GM19372 (cell line): ENCODE results near the gene MINPP1.
"Not testable (repeated sequence)": the region's sequence is repeated elsewhere in the genome, so short reads cannot be mapped to it uniquely, and the experiment has no call there.

Experiments used
- ATAC-seq: cut with Tn5 transposase; IDR thresholded peaks from one replicate; pipeline ENCODE4 v1.9.1; 2021; ENCODE audit warnings: mild to moderate bottlenecking, low read depth, moderate library complexity; ENCODE audit not compliant: unreplicated experiment

Gene MINPP1

DNA sequence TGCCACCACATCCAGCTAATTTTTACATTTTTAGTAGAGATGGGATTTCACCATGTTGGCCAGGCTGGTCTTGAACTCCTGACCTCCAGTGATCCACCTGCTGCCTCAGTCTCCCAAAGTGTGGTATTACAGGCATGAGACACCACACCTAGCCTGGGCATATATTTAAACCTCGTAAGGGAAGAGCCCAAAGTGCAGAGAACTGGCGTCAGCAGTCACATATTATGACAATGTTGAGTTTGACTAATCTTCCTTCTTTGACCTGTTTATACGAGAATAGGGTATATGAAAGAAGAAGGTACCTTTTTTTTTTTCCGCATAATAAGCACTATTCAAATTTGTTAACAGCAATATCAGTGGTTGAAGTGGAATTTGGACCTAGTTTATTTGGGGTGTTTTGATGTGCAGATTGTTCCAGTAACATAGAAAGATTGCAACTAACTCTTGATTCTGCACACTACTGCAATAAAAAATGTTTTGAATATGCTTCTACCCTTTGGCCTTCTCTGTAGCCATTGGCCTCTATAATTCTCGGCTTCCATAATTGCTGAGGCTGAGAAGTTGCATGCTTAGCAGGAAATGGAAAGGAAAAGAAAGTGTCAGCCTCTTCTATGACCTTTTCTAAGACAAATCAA, 55.9 kb downstream of the MINPP1 start:
- no peak for ATAC-seq

DNA sequence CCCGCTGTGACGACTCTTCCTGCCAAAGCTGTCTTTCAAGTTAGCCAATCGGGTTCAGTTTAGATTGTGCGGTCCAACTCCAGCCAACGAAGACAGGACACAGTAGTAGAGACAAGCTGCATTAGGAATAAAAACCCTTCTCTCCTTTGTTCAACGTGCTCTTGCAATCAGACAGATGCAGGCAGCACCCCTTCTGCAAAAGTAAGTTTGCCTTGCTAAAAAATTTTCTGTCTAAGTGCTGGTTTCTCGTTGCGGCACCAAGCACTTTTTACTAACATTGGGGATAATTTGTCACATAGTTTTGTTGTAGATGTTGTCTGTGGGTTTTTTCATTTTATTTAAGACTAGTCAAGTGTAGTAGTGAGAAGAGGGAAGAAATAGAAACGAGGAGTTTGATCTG, 58.1 kb downstream of the MINPP1 start:
- no peak for ATAC-seq

DNA sequence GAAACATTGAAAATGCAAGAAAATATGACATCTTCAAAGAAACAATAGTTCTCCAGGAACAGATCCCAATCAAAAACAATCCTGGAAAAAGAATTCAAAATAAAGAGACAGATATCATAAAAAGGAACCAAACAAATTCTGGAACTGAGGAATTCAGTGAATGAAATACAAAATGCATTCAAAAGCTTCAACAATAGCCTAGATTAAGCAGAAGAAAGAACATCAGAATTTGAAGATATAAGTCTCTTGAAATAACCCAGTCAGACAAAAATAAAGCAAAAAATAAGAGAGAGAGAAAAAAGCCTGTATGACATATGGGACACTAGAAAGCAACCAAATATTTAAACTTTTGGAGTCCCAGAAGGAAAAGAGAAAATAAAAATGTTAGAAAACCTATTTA, 60.3 kb downstream of the MINPP1 start:
- no peak for ATAC-seq

DNA sequence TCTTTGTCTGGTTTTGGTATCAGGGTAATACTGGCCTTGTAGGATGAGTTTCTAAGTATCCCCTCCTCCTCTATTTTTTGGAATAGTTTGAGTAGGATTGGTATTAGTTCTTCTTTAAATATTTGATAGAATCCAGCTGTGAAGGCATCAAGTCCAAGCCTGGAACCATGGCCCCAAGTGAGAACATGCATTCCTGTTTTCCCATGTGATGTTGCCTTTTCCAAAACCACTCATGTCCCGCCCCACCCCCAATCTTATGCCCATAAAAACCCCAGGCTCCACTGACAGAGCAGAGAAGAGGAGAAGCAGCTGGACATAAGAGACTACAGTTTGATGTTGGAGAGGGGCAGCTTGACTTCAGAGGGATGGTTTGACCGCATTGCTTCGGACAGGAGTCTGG, 71.2 kb downstream of the MINPP1 start:
- no peak for ATAC-seq

DNA sequence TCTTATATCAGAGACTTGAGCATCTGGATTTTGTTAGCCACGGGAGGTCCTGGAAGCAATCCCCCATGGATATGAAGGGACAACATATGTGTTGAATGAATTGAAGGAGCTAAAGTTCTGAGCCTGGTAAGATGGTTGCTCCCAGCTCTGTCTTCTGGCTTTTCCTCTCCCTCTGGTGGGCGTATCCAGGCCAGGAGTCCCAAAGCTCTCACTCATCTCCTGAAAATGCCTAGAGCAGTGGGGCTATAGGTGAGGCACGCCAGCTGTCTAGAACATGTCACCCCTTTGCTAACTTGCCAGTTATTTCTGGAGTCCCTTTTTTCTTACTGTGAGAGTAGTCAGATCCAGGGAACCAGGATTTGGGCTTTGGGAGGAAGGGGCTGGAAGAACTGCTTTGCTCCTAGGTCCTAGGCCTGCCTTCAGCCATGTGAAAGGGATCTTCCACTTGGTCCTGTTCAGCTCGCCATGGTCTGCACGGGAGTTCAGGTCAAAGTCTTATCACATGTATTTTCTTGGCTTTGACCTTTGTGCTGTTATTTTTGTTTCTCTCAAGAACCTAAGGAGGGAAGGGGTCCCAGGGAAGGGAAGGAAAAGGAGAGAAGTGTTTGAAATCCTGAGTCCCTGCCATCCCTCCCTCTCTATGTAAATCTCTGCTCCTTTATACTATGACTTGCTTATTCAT, 73.6 kb downstream of the MINPP1 start:
- no peak for ATAC-seq

DNA sequence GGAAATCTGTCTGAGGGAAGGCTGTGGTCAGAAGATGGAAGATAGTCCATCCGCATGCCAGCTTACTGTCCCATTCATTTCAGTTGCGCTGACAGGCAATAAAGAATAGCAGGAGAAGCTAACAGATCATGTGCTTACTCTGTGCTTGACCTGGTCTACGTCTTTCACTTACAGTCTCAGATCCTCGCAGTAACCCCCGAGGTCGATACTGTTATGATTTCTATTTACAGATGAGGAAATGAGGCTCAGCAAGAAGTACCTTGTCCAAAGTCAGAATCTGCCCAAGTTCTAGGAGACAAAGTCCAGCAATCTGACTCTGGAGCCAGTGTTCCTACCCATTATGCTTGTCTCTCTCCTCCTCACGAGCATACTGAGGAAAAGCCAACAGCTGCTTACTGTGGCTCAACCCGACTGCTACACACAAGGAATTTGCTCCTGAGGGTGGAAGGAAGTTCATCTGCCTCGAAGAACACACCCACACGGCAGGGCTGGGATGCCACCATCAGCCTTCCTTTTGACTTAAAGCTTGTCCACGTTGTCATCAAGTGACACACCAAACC, 74.2 kb downstream of the MINPP1 start:
- ATAC-seq, result no peak

DNA sequence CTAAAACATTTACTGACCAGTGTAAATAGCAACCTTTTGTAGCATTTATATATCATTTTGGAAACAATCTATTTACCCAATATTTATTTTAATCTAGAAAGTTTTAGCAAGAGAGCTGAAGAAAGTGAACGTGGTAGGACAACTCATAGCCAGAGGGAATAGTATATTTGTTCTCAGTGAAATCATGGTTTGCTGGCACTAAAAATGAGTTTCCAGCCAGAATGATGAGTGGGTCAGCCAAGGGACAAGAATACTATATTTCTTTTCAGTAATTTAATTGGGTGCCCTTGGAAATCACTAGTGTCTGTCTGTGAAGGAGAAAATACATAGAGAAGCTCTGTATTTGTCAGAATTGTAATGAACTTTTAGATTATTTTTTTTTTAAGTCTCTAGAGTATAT, 74.9 kb downstream of the MINPP1 start:
- ATAC-seq, result no peak

DNA sequence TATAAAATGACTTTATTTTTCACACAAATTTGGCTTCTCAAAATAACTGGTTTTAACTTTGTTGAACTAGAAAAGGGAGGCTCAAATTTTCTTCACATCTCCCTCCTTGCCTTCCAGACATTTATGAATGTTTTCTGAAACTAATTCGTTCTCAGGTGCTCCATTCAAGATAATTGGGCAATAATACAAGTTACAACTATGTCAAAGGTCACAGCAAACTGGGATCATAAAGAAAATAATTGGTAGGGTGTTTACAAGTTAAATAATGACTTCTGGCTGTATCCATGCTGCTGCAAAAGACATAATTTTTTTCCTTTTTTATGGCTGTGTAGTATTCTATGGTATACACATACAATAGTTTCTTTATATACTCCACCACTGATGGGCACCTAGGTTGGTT, 75.3 kb downstream of the MINPP1 start:
- no peak for ATAC-seq

DNA sequence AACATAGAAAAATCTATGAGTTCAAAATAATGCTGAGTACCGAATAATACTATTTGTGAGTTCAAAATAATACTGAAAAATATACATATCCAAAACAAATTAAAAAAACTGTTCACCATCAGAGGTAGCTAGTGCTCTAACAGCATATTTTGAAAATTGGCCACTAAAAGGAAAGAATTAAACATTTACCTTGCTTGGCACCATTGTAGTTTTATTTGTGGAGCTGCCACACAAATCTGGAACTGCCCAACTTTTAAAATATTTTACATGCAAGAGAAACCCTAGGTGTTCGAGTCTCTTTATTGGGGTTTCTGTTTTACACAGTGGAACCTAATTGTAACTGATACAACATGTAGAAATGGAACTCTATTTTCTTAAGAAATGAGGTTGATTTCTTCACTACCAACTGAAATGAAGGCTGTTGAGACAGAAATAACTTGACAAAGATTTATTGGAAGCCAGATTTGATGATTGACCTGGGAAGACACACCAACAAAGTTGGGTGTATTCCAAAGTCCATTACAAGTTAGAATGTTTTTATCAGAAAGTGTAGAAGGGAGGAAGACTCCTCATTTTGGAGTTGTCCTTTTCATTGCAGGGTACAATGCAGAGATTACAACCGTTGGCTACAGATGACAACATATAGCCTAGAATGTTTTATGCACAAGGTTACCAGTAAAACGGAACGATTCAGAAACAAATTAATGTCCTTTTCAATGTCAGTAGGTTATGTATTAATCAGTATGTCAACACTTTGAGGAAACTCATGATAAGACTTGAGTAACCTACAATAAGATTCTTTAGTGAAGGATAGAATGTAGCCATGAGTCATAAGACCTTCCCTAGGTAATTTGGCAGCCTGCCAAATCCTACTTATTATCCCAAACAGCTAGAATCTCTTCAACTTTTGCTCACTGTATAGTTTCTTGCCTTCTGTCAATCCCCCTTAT, 81.1 kb downstream of the MINPP1 start:
- ATAC-seq, result no peak

DNA sequence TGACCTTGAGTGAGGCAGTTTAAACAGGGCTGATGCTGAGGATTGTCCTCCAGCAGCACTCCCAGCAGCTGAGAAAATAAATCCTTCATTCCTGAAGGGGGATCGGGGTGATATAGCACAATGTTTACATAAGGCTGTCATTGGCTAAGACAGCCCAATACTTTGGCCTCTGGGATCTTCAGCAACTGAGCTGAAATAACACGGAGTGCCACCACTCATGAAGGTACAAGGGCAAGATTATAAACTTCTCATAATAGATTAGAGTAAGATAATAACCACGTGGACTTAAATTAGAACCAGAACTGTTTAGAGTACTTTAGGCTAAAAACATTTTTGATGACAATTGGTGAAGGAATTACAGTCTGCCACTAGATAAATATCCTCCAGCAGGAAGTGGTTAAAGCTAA, 85.0 kb downstream of the MINPP1 start:
- no peak for ATAC-seq

DNA sequence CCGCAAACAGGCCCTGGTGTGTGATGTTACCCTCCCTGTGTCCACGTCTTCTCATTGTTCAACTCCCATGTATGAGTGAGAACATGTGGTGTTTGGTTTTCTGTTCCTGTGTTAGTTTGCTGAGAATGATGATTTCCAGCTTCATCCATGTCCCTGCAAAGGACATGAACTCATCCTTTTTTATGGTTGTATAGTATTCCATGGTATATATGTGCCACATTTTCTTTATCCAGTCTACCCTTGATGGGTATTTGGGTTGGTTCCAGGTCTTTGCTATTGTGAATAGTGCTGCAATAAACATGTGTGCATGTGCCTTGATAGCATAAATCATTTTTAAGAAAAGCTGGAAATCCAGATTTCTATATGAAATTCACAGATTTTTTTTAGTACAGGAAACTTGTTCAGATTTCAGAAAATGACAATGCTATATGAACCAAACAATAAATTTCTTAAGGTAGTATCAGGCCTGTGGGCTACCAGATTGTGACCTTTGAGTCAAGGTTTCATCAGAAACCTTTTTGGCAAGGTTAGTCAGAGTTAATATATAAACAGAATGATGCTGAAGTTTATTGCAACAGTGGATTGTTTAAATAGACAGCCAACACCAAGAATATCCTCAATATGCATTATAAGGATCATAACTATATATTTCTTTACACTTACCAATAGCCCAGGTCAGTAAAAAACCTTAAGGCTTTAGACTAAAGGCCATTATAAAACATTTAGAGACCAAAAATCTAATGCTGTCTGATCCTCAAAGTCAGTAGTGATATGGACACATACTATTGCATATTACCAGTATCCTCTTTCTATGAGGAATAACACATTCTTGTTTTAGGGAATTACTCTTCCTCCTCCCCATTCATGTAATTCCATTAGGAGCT, 86.3 kb downstream of the MINPP1 start:
- no peak for ATAC-seq

DNA sequence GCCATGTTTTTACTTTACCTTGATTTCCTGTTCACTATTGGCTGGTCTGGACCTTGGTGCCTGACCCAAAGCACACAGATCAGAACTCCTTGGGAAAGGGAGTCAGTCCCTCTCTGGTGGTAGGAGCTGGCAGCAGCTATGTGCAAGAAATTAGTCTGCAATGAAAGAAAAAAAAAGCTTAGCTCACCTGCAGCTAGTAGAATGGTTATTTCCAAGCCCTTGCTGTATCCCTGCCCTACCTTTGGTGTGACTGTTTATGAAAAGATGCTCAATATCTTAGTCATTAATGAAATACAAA, 86.8 kb downstream of the MINPP1 start:
- ATAC-seq, result no peak

DNA sequence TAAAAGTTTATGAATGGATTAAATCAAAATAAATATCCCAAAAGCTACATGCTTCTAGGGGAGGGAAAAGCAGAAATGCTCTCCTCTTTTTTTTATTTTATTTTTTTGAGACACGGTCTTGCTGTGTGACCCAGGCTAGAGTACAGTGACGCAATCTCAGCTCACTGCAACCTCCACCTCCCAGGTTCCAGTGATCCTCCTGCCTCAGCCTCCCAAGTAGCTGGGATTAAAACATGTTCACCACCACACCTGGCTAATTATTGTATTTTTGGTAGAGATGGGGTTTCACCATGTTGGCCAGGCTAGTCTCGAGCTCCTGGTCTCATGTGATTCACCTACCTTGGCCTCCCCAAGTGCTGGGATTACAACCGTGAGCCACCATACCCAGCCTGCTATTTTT, 88.2 kb downstream of the MINPP1 start:
- ATAC-seq, result not testable (repeated sequence)

DNA sequence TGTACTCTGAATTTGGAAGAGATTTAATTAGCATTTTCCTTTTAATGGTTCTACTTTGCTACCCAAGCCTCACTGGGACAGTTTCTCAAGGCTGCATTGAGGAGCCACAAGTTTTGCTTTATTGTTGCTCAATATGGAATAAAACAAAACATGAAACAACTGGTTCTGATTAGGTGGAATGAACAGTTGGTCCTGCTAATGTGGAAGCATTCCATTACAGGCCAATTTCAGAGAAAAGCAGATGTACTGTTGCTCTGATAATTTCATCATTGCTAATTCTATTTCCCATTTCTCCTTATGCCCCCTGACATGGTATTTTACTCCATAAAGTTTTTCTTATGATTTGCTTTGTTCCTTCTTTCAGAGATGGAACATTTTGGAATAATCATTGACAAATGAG, 89.0 kb downstream of the MINPP1 start:
- ATAC-seq, result no peak

DNA sequence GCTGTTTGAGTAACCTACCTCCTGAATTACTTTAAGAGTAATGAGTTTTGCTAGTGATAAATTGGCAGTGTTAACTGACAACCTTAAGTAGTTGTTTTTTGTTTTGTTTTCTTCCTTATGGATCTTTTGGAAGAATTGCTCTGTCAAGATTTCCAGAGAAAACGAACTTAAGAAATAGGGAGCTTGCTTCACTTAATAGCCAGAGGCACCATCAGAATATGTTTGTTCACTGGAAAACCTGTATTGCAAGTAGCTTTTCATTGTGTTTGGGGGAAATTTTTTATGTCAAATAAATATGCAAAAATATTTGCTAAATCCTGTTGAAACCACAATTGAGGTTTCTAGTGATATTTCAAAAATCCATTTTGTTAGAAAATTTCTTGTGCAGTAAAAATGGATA, 89.5 kb downstream of the MINPP1 start:
- no peak for ATAC-seq

DNA sequence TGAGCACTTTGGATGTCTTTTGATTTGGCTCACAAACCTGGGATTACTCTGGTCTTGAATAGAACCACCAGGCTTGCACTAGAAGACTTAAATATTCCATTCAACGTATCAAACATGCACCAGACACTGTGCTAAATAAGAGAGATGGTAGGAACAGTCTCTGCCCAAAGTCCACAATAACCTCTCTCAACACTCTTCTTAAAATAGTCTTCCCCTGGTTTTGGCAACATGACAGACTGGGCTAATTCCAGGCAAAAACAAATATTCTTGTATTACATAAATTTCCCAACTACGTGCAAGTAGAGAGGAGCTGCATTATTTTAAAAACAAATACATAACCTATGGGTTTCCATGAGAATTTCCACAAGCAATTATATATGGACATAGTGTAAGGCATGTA, 90.2 kb downstream of the MINPP1 start:
- no peak for ATAC-seq

DNA sequence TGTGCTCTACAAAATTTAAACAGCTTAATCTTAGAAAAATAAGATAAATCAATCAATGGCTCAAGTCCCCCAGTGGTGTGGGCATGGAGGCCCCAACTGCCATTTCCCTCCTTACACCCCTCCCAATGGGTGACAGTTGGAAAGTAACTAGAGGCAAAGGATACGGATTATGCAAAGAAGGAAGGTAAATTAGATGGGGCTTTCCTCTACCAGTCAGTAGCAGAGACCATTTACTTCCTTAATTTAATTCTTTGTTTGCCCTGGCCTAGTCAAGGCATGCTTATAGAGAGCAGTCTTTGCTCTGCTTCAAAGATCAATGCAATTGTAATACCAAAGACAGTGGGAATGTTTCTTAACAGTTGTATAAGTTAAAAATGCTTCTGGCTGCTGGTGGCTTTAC, 91.7 kb downstream of the MINPP1 start:
- no peak for ATAC-seq

DNA sequence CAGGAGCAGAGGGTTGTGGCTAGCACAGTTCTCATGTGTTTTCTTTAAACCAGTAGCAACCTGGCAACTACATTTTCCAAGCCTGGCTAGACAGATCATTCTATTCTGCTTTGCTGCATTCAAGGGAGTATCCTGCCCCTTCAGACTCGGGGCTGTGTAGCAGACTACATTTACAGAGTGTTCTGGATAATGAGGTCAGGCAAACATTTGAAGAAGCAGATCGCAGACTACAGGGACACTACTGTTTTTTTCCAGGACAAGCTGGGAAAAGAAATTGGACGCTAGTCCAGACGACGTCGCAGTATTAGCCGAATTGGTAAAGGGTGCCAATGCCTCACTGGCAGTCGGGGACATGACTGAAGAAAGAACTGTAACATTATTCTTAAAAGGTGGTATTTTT, 94.0 kb downstream of the MINPP1 start:
- ATAC-seq, result no peak

DNA sequence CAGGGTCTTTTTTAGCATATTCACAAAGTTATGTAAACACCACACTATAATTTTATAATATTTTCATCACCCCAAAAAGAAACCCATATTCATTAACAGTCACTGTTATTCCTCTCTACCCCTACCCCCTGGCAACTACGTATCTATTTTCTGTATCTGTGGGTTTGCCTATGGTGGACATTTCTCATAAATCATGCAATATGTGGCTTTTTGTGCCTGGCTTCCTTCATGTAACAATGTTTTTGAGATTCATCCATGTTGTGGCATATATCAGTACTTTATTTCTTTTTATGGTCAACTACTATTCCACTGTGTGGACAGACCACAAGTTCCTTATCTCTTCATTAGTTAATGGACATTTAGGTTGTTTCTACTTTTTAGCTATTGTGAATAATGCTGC, 95.9 kb downstream of the MINPP1 start:
- no peak for ATAC-seq
